Measurements from ENCODE around the gene TMEM117.
A peak's percentile ranks its signal among the peaks of the same experiment; 100 is the strongest.

The TMEM117 gene

DNA sequence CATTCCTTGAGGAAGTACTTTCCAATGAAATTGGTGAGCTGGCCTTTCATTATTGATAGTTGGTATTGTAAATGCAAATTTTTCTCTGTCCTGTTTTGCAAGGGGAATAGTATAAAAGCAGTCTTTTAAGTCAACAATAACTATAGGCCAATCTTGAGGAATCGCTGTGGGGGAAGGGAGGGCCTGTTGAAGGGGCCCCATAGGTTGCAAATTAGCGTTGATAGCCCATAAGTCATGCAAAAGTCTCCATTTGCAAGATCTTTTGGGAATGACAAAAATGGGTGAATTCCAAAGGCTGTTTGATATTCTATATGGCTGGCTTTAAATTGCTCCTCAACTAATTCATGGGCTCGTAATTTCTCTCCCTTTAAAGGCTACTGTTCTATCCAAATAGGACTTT, 143.6 kb downstream of the TMEM117 start:
- TF ChIP-seq, protein P1, sequence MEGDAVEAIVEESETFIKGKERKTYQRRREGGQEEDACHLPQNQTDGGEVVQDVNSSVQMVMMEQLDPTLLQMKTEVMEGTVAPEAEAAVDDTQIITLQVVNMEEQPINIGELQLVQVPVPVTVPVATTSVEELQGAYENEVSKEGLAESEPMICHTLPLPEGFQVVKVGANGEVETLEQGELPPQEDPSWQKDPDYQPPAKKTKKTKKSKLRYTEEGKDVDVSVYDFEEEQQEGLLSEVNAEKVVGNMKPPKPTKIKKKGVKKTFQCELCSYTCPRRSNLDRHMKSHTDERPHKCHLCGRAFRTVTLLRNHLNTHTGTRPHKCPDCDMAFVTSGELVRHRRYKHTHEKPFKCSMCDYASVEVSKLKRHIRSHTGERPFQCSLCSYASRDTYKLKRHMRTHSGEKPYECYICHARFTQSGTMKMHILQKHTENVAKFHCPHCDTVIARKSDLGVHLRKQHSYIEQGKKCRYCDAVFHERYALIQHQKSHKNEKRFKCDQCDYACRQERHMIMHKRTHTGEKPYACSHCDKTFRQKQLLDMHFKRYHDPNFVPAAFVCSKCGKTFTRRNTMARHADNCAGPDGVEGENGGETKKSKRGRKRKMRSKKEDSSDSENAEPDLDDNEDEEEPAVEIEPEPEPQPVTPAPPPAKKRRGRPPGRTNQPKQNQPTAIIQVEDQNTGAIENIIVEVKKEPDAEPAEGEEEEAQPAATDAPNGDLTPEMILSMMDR (IDR thresholded peaks at IDR 0.05; ENCODE audit: low read depth, low read length): no peak
- H3K4me3 ChIP-seq (replicated peaks in 1 of 2; ENCODE audit: low read depth in 2 of 2, low read length in 2 of 2): no peak overlapping the region
- DNase-seq (ENCODE audit: low read depth in 2 of 2): no peak

DNA sequence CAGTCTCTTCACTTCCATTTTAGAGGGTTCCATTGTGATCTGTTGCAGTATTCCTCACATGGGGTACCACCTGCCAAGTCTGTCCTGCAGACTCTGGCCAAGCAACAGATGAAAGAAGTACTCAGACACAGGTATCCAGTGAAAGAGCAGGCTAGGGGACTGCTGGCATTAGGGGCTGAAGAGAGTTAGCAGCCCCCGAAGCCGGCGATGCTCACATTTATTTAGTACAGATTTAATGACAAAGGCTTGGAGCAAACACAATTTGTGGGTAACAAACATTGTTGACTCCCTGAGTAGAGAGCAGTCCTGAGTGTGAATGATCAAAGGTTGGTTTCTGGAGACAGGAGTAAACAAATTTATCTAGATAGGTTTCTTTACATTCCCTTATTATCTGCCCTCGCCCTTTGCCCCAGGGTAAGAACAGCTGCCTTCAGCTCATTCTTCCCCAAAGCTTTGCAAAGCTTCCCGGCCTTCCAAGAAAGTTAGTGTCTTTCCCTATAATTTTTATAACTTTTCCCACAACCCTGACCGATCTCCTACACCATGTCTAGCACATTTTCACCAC, 144.8 kb downstream of the TMEM117 start:
- TF ChIP-seq, protein P1 (IDR thresholded peaks at IDR 0.05; ENCODE audit: low read depth, low read length): no peak
- no peak overlapping the region for H3K4me3 ChIP-seq (replicated peaks in 1 of 2; ENCODE audit: low read depth in 2 of 2, low read length in 2 of 2)
- no peak for DNase-seq (ENCODE audit: low read depth in 2 of 2)

DNA sequence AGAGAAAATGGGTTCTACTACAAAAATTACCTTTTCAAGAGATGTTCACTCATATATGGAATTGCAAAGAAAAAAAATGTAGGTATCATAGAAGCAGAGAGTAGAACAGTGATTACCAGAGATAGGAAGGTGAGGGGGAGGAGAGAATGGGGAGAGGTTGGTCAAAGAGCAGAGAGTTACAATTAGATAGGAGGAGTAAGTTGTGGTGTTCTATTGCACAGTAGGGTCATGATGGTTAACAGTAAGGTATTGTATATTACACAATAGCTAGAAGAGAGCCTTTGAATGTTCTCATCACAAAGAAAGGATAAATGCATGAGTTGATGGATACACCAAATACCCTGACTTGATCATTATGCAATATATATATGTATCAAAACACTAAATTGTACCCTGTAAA, 145.8 kb downstream of the TMEM117 start:
- H3K4me3 ChIP-seq (replicated peaks in 1 of 2; ENCODE audit: low read depth in 2 of 2, low read length in 2 of 2): no peak overlapping the region
- TF ChIP-seq, protein P1 (IDR thresholded peaks at IDR 0.05; ENCODE audit: low read depth, low read length): no peak
- DNase-seq (ENCODE audit: low read depth in 2 of 2): no peak

DNA sequence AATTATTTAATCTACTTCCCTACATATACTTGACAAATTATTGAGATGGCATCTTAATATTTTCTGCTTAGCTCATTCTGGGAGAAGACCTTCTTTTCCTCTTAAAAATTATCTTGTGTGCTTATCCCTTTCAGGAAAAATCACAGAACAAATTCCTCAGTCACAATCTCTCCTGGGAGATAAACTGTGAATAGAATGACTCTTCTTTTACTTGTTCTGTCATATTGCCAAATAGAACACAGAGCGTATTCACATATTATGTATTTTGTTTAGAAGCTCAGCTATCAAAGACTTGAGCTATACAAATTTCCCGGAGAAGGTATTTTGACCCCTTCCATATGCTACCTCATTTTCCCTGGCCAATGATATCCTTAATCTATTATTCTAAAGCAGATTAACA, 146.7 kb downstream of the TMEM117 start:
- TF ChIP-seq, protein P1 (IDR thresholded peaks at IDR 0.05; ENCODE audit: low read depth, low read length): no peak
- DNase-seq (ENCODE audit: low read depth in 2 of 2): peak in 1 of 2 donors; percentile 21
- no peak overlapping the region for H3K4me3 ChIP-seq (replicated peaks in 1 of 2; ENCODE audit: low read depth in 2 of 2, low read length in 2 of 2)

GRCh38 chr12:43988838-43989560, 153.1 kb downstream of the TMEM117 start:
- no peak overlapping the region for H3K4me3 ChIP-seq (replicated peaks in 1 of 2; ENCODE audit: low read depth in 2 of 2, low read length in 2 of 2)
- TF ChIP-seq, protein P1 (IDR thresholded peaks at IDR 0.05; ENCODE audit: low read depth, low read length): no peak
- DNase-seq (ENCODE audit: low read depth in 2 of 2): peak in 1 of 2 donors; percentile 18

- H3K4me3 ChIP-seq (replicated peaks in 1 of 2; ENCODE audit: low read depth in 2 of 2, low read length in 2 of 2): no peak overlapping the region
- TF ChIP-seq, protein P1 (IDR thresholded peaks at IDR 0.05; ENCODE audit: low read depth, low read length): no peak
Observed at GRCh38 chr12:43992856-43993255, 157.0 kb downstream of the TMEM117 start.

More at GRCh38 chr12:43992856-43993255, 157.0 kb downstream of the TMEM117 start:
- no peak for DNase-seq (ENCODE audit: low read depth in 2 of 2)
